ENCODE measurements around the gene NPAT.
A peak's percentile ranks its signal among the peaks of the same experiment; 100 is the strongest.

Gene NPAT

DNA sequence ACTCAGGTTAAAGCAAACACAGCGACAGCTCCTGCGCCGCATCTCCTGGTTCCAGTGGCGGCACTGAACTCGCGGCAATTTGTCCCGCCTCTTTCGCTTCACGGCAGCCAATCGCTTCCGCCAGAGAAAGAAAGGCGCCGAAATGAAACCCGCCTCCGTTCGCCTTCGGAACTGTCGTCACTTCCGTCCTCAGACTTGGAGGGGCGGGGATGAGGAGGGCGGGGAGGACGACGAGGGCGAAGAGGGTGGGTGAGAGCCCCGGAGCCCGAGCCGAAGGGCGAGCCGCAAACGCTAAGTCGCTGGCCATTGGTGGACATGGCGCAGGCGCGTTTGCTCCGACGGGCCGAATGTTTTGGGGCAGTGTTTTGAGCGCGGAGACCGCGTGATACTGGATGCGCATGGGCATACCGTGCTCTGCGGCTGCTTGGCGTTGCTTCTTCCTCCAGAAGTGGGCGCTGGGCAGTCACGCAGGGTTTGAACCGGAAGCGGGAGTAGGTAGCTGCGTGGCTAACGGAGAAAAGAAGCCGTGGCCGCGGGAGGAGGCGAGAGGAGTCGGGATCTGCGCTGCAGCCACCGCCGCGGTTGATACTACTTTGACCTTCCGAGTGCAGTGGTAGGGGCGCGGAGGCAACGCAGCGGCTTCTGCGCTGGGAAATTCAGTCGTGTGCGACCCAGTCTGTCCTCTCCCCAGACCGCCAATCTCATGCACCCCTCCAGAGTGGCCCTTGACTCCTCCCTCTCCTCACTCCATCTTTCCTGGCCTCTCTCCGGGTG lies at the start of gene NPAT, which contains the start of gene ATM:
TSS of gene NPAT (minus strand) at position 65 of the 774 bp plus-strand sequence. CDS start 102 bp downstream, outside the sequence.
TSS of gene ATM (plus strand) at position 494 of the 774 bp plus-strand sequence. CDS start 4,558 bp downstream, outside the sequence.
- DNase-seq (ENCODE audit: low read depth), result peak; percentile 98

DNA sequence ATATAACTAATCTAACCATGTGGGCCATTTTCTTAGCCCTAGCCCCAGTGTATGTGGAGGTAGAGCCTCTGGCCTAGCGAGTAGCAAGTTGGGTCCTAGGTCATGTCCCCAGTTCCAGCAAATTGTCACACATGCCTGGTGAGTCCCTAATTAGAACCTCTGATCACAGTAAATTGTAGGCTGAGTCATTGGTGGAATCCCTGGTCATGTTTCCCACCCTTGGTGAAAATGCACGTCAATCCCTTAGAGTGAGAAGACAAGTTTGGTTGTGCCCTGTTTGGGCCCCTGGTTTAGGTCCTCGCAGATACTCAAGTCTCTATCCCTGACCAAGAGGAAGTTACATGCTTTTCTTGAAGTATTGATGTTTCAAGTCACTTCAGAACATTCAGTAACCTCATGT lies 47.1 kb upstream of the NPAT start:
- no peak for DNase-seq (ENCODE audit: low read depth)

DNA sequence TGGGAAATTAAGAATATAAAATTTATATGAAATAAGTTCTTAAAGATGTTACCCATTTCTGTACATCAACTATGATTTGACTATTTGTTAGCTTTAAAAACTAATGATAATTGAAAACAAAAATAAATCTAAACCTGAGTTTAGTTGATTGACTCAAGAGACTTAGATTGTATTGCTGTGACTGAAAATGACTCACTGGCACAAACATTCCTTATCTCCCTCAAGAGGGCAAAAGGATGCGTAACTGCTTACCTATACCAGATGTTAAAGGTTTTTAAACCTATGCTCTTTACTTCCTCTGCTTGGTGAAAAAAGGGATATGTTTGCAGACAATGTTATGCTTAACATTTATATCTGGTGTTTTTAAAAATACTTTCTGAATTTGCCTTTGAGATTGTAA lies 30.7 kb upstream of the NPAT start:
- no peak for DNase-seq (ENCODE audit: low read depth)

DNA sequence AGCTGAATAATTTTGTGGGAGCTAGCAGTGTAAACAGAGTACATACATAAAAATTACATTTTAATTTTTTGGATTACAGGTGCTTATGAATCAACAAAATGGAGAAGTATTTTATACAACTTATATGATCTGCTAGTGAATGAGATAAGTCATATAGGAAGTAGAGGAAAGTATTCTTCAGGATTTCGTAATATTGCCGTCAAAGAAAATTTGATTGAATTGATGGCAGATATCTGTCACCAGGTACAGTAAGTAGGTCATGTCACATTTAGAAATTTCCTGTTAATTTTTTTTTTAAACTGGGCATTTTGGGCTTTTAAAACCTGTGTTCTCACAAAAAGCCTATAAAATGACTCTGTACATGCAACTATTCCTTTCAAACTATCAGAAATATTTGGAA lies 24.4 kb upstream of the NPAT start:
- DNase-seq (ENCODE audit: low read depth), result no peak

DNA sequence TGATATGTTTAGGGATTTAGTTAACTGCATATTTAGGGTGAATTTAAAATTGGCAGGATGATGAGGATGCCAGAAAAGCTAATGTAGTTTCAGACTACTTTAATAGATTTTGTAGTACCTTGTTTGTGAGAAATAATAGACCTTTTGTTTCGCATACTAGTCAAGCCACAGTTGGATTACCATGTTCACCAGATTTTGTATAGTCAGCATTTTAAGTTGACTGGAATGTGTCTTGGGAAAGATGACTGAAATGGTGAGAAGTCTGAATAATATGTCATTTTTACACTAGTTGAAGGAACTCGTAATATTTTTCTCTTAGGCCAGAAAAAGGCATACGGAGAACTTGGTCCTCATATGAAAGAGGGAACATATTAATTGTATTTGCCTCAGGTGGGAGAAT lies 23.9 kb upstream of the NPAT start:
- no peak for DNase-seq (ENCODE audit: low read depth)

DNA sequence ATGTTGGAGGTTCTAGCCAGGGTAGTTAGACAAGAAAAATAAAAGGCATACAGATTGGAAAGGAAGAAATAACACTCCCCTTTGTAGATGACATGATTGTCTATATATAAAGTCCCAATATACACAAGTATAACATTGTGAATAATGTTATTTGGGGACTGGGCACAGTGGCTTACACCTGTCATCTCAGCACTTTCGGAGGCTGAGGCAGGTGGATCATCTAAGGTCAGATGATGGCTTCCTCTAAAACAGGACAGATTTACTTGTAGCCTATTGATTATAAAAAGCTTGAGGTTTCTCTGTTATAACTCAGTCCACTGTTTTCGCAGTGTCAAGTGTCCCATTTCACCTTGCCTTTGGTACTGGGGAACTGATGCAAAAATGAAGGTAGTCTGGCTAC lies 20.0 kb upstream of the NPAT start:
- DNase-seq (ENCODE audit: low read depth), result no peak

DNA sequence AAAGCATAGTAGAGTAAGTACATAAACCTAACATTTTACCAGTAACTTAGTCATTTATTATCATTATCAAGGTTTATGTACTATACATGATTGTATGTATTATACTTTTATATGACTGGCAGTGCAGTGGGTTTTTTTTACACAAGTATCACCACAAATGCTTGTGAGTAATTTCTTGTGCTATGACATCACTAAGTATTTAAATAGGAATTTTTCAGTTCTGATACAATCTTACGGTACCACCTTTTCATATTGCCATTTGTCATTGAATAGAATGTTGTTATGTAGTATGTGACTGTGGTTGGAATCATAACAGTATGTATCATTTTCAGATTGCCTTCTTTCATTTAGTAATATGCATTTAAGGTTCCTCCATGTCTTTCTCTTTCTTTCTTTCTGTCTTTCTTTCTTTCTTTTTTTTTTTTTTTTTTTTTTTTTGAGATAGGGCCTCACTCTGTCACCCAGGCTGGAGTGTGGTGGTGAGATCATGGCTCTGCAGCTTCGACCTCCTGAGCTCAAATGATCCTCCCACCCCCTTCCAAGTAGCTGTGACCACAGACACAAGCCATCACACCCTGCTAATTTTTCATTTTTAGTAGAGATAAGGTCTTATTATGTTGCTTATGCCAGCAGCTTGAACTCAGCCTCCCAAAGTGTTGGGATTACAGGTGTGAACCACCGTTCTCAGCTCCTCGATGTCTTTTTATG lies 19.0 kb upstream of the NPAT start:
- no peak for DNase-seq (ENCODE audit: low read depth)

DNA sequence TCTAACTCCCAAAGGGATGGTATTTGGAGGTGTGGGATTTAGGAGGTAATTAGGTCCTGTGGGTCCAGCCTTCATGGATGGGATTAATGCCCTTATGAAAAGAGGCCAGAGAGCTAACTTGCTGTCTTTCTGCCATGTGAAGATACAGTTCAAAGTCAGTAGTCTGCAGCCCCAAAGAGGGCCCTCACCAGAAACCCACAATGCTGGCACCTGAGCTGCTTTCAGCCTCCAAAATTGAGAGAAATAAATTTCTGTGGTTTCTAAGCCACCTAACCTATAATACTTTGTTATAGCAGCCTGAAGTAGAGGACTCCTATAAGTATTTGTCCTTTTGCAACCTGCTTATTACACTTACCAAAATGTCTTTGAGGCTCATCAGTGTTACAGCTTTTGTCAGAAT lies 16.6 kb upstream of the NPAT start:
- no peak for DNase-seq (ENCODE audit: low read depth)

DNA sequence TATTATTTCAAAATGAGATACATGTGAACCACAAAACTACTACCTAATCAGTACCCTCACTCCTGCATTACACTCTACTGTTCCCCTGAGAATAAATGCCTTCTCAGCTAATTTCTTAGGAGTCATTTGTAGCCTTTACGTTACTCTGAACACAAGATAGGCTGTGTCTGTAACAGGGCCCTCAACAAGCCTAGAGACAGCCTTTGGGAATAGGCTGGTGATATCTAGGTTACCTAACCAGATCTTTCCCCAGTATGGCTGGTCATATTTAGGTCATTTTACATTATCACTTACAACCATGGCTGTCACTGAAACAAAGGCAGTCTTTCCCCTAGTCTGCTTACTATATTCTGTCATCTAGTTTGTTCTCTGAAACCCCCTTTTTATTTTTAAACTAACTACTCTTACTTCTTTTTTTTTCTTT lies 14.6 kb upstream of the NPAT start:
- DNase-seq (ENCODE audit: low read depth), result no peak

DNA sequence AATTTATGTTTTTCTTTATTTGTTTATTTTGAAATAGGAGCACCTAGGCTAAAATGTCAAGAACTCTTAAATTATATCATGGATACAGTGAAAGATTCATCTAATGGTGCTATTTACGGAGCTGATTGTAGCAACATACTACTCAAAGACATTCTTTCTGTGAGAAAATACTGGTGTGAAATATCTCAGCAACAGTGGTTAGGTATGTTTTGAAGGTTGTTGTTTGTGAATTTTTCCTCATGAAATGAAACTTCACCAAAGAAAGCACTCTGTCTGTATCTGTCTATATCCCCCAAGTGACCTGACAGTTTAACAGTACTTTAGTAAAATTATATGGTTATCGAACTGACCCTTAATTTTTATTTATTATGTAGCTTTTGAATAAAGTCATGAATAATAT lies 13.2 kb upstream of the NPAT start:
- no peak for DNase-seq (ENCODE audit: low read depth)

DNA sequence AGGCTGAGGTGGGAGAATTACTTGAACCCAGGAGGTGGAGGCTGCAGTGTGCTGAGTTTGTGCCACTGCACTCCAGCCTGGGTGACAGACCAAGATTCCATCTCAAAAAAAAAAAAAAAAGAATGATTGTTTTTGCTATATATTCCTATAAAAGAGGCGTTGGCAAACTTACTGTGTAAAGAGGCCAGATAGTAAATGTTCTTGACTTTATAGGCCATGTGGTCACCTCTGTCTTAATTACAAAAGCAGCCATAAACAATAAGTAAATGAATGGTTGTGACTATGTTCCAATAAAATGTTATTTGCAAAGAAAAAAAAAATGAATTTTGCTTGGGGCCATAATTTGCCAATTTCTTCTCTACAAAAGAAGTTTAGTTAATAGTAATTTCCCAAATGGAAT lies 12.8 kb upstream of the NPAT start:
- no peak for DNase-seq (ENCODE audit: low read depth)

DNA sequence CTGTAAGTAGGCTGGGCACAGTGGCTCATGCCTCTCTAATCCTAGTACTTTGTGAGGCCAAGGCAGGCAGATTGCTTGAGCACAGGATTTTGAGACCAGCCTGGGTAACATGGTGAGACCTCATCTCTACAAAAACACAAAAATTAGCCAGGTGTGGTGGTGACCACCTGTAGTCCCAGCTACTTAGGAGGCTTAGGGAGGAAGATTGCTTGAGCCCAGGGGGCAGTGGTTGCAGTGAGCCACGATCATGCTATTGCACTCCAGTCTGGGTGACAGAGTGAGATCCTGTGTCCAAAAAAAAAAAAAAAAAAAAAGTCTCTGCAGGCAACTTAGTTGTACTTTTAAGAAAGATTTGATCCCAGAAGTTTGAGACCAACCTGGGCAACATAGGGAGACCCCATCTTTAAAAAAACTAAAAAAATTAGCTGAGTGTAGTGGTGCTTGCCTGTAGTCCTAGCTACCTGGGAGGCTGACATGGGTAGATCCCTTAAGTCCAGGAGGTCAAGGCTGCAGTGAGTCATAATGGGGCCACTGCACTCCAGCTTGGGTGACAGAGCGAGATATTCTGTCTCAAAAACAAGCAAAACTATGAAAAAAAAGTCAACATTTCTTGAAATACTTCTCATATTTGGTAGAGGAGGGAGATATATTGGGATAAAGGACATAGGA lies 11.0 kb upstream of the NPAT start:
- no peak for DNase-seq (ENCODE audit: low read depth)

DNA sequence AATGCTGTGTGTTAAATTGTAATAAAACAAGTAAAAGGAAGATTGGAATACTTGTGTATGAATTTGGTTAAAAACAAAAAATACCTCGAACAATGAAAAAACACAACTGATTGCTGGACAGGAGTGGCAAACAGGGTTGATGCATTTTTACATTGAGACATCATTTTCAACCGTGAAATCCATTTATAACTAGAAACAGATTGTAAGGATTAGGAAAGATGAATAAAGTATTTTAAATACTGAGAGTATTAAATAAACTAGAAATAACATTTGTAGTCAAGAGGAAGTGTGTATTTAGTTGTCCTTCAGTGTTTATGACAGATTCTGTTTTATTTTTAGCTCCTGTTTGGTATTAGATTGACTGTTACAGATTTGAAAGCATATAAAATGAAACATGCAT lies 5.8 kb upstream of the NPAT start:
- DNase-seq (ENCODE audit: low read depth), result no peak

DNA sequence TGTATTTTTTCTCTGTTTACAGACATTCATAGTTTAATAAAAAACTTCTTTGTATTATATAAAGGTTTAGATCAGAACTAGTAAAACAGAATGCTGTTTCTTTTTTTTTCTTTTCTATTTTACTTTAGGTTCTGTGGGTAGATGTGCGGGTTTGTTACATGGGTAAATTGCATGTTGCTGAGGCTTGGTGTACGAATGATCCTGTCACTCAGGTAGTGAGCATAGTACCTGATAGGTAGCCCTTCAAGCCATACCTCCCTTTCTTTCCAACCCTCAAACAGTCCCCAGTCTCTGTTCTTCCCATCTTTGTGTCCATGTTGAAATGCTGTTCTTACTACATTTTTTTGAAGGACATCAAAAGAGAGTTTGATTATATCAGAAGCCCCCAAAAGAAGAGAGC lies 3.6 kb upstream of the NPAT start:
- DNase-seq (ENCODE audit: low read depth), result no peak

DNA sequence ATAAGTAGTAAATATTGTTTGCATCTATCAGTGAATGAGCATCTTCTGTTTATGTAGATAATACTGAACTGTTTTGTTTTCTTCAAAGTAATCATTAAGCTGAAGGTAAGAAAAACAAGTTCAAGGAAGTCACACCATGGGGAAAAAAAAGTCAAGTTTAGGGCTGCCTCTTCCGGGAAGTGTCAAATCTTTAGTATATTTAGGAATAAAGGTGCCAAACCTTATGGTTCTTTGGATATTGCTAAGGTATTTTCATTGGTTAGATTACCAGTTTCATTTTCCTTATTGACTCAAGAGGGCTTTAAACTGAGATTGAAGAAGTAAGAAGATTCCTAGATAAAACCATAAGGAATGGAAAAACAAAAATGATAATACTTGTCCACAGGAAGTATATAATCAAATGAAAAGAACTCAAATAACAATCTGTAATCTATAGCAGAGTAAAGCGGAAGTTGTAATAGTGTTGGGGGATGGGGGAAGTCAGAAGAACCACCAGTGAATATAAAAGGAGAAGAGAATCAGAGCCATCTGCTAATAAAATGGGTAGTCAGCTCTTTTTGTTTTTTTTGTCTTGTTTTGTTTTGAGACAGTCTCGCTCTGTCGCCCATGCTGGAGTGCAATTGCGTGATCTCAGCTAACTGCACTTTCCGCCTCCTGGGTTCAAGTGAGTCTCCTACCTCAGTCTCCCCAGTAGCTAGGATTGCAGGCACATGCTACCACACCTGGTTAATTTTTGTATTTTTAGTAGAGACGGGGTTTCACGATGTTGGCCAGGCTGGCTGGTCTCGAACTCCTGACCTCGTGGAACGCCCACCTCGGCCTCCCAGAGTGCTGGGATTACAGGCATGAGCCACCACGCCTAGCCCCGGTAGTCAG lies 2.7 kb upstream of the NPAT start:
- DNase-seq (ENCODE audit: low read depth), result no peak

DNA sequence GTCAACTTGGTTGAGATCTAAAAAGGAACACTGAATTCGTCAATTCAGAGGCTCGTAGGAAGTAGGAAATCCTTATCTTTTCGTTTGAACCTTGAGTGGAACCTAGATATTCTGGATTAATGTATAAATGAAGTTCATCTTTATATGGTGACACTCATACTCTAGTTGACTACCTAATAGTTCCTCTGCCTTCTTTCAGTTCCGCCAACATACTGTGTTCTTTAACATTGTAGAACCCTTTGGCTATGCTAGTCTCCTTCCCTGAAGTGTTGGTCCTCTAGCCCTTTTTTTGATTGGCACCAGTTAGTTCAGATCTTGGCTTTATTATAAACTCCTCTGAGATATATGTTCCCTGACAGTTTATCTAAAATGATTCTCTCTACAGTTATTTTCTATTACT lies 1.9 kb upstream of the NPAT start:
- no peak for DNase-seq (ENCODE audit: low read depth)

DNA sequence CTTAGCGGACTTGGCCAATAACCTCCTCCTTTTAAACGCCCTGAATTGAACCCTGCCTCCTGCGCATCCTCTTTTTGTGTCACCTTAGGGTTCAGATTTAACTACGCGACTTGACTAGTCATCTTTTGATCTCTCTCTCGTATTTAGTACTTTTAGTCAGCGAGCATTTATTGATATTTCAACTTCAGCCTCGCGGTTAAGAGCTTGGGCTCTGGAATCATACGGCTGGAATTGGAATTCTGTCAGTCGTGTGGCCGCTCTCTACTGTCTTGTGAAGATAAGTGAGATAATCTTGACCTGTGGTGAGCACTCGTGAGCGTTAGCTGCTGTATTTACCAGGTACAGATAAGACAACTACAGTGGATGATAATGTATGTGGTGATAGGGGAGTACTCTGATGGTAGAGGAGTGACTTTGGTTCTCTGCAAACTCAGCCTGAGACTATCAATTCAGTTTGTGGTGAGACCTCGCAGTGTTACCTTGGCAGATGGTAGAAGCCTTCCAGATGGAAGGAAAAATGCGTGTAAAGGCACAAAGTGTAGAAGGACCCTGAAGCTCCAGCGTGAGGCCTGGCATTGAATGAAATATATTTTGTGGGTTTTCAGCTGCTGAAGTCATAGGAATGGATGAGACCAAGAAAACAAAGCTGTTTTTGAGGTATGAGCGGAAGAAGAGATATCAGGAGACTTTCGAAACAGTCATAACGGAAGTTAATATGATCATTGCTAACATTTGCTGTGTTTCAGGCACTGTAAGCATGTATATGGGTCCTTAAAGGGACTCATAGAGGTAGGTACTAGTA lies 1.1 kb upstream of the NPAT start:
- DNase-seq (ENCODE audit: low read depth), result no peak

DNA sequence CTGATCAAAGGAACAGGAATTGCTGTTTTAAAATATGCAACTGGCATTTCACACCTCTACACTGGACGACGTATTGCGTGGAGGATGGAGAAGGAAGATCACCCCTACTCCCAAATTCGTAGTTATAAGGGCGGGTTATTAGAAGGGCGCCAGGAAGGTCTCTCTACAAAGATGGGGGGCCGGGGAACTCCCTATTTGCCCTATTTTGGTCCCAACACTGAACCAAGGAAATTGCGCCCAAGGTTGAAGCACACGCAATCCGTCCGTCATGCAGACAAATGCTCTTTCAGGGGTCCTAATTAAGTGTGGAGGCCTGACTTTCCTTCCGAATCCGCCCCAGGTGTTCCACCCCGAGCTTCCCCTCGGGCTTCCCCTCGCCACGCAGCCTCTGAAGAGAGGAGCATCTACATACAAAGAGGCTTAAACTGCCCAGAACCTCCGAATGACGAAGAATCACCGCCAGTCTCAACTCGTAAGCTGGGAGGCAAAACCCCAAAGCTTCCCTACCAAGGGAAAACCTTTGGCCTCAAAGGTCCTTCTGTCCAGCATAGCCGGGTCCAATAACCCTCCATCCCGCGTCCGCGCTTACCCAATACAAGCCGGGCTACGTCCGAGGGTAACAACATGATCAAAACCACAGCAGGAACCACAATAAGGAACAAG lies 396 bp downstream of the NPAT start:
- peak; percentile 19 for DNase-seq (ENCODE audit: low read depth)

DNA sequence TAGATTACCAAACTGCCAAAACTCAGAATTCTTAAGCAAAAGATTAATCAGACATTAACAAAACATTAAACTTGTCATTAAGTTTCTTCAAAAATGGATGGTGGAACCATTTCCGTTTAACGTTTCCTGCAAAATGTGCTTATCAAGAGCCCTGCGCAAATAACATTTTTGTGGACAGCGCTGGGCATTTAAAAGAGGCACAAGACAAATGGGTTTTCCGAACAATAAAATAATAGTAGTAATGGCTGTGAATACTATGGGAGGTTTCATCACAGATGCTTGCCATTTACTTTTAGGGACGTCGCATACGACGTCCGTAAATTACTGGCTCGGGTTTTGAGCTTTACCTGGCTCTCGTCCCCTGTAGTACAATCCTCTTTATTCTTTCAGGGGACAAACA lies 1.1 kb downstream of the NPAT start:
- no peak for DNase-seq (ENCODE audit: low read depth)

DNA sequence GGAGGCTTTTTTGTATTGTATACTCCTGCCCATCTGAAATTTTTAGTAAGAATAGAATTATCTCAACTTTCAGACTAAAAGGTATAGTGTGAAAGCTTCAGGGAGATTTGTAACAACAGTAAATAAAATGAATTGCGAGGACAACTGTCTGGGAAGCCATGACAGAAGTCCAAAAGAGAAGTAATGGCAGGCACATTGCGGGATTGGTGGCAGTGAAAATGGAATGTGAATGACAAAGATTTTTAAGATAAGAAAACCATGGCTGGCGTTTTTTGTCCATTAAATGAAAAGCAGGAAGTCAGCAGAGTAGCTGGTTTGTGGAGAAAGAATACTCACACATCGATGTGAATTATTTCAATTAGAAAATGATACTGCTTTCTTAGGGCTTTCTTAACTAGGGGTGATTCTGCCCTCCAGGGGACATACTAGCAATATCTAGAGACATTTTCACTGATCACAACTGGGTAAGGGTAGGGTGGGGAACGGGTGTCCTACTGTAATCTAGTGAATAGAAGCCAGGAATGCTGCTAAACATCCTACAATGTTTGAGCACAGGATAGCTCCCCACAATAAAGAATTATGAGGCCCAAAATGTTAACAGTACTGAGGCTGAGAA lies 1.6 kb downstream of the NPAT start:
- DNase-seq (ENCODE audit: low read depth), result no peak

Measured in stimulated activated CD8-positive, alpha-beta memory T cell treated with anti-CD3 and anti-CD28 coated beads, Interleukin-12 subunit alpha, Interleukin-12 subunit beta, amount 100 ng/mL, for 1 hour (primary cell).